Caco-2 (cell line): Measurements from ENCODE around the gene ZNF503. TPM values are rescaled to one million over a fixed set of nuclear protein-coding genes. Genes with fewer than 3 reads are reported as not detected.

Experiments used
- BruUV-seq: library from RNA; stranded (reverse); fragments of 400-500 nt; replicated peaks from 2 replicates; lab custom pipeline; 2021; lab: Mats Ljungman, UMichigan
- CTCF ChIA-PET: fragments of 300-600 bp; sonication (Branson Sonifier 250); formaldehyde crosslinking; loops from one replicate; lab custom pipeline; 2022; ENCODE audit warnings: antibody characterized with exemption; lab: Charles Lee
- POLR2A ChIA-PET: fragments of 300-600 bp; sonication (Branson Sonifier 250); formaldehyde crosslinking; loops from one replicate; lab custom pipeline; 2022; ENCODE audit warnings: antibody characterized with exemption; lab: Charles Lee
- DNase-seq, 2 experiments: peaks; one replicate each; pipeline versions ENCODE4 v3.0.0 to v3.0.0-alpha.2; 2020 to 2022
- H3K27me3 ChIP-seq: replicated peaks from 2 replicates; pipeline ENCODE4 v1.6.0; 2011; ENCODE audit warnings: low read length; ENCODE audit not compliant: control insufficient read depth, insufficient read depth
- H3K36me3 ChIP-seq: 2 replicates; pipeline ENCODE4 v1.5.1; 2011; ENCODE audit warnings: low read length; ENCODE audit not compliant: control insufficient read depth, insufficient read depth
- H3K4me1 ChIP-seq: fragments of 250-450 bp; sonication (Bioruptor Pico); 2 replicates; pipeline ENCODE4 v1.5.1; 2020; ENCODE audit warnings: mild to moderate bottlenecking
- H3K4me3 ChIP-seq: 2 replicates; pipeline ENCODE4 v1.5.1; 2011; ENCODE audit warnings: low read depth, mild to moderate bottlenecking, control low read depth, low read length
- H3K9me3 ChIP-seq: fragments of 250-450 bp; sonication (Bioruptor Pico); 2 replicates; pipeline ENCODE4 v1.5.1; 2020; ENCODE audit warnings: mild to moderate bottlenecking, moderate library complexity
- H3K27ac Mint-ChIP-seq: one replicate; pipeline ENCODE4 v1.8.0; 2022; ENCODE audit warnings: mixed read lengths; ENCODE audit not compliant: unreplicated experiment
- H3K27me3 Mint-ChIP-seq: one replicate; pipeline ENCODE4 v1.8.0; 2022; ENCODE audit warnings: mixed read lengths; ENCODE audit not compliant: insufficient read depth, unreplicated experiment
- H3K36me3 Mint-ChIP-seq: one replicate; pipeline ENCODE4 v1.8.0; 2022; ENCODE audit warnings: mild to moderate bottlenecking, mixed read lengths; ENCODE audit not compliant: insufficient read depth, unreplicated experiment
- H3K4me1 Mint-ChIP-seq: one replicate; pipeline ENCODE4 v1.8.0; 2022; ENCODE audit warnings: low read depth, mixed read lengths; ENCODE audit not compliant: unreplicated experiment
- H3K4me3 Mint-ChIP-seq: one replicate; pipeline ENCODE4 v1.8.0; 2022; ENCODE audit warnings: mild to moderate bottlenecking, moderate library complexity, mixed read lengths; ENCODE audit not compliant: unreplicated experiment
- H3K9me3 Mint-ChIP-seq: one replicate; pipeline ENCODE4 v1.8.0; 2022; ENCODE audit warnings: mixed read lengths; ENCODE audit not compliant: unreplicated experiment
- intact Hi-C: fragments of 100-400 bp; cut with micrococcal nuclease; formaldehyde crosslinking; loops from one replicate; pipeline ENCODE4 v1.10.0; 2022; ENCODE audit not compliant: unreplicated experiment
- total RNA-seq: library from RNA; stranded (reverse); gene quantifications from 2 replicates; pipeline ENCODE4 v1.2.3, GENCODE V29; 2022
- TF ChIP-seq, protein P1 (sequence below), 2 experiments: fragments of 200-600 bp in 1 of 2; IDR thresholded peaks; 1 replicate in 1 of 2; 2 replicates in 1 of 2; pipeline versions ENCODE4 v1.5.1 to v1.8.0; 2011 to 2022; ENCODE audit warnings: antibody characterized with exemption in 1 of 2, control low read depth in 1 of 2, inconsistent platforms in 1 of 2, low read depth in 1 of 2, low read length in 1 of 2, mild to moderate bottlenecking in 1 of 2, moderate library complexity in 1 of 2; ENCODE audit not compliant: insufficient read depth in 1 of 2, severe bottlenecking in 1 of 2, unreplicated experiment in 1 of 2

The ZNF503 gene
- total RNA-seq, 1 experiment from 2014 or later = 35.5 TPM

DNA sequence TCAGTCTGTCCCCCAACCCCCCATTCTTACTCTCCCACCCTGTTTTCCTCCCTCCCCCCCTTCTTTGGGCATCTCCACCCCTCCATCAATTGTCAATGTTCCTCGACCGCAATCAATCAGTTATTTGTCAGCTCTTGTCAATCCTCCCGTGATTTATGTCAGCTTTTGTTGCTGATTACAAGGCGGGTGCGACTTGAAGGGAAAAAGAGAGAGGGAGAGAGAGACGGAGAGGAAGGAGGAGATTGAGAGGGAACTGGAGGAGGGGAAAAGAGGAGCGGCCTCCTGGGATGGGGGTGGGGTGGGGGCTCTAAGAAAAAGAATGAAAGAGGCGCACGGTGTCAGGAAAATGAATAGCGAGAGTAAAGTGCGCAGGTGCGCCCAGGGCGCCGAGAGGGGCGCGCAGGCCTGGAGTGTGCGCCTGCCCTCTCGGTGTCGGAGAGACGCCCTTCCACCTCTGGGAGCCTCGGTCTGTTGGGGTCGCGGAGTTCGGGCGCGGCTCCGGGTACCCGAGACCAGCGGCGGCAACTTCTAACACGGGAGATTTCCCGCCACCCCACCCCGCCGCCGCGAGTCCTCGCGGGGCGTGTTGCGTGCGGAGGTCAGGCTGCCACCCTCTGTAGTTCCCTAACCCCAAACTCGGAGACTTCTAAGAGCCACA lies 1.1 kb upstream of the ZNF503 start:
- Mint-ChIP-seq H3K4me1 (peaks cover 7% of the 10 kb centered on the region), H3K27ac (peak overlapping the region; percentile 95), H3K4me3 (peak overlapping the region; percentile 94), H3K36me3 (peaks cover 87% of the 10 kb centered on the region), H3K9me3 (no peaks in the 10 kb centered on the region), H3K27me3 (no peaks in the 10 kb centered on the region)
- peaks cover 4% of the 10 kb centered on the region for H3K36me3 ChIP-seq
- H3K4me3 ChIP-seq = peak overlapping the region; percentile 99
- TF ChIP-seq, protein P1, sequence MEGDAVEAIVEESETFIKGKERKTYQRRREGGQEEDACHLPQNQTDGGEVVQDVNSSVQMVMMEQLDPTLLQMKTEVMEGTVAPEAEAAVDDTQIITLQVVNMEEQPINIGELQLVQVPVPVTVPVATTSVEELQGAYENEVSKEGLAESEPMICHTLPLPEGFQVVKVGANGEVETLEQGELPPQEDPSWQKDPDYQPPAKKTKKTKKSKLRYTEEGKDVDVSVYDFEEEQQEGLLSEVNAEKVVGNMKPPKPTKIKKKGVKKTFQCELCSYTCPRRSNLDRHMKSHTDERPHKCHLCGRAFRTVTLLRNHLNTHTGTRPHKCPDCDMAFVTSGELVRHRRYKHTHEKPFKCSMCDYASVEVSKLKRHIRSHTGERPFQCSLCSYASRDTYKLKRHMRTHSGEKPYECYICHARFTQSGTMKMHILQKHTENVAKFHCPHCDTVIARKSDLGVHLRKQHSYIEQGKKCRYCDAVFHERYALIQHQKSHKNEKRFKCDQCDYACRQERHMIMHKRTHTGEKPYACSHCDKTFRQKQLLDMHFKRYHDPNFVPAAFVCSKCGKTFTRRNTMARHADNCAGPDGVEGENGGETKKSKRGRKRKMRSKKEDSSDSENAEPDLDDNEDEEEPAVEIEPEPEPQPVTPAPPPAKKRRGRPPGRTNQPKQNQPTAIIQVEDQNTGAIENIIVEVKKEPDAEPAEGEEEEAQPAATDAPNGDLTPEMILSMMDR (IDR thresholded peaks at IDR 0.05; ENCODE audit: insufficient read depth in 1 of 2, low read depth in 1 of 2, low read length in 1 of 2, severe bottlenecking in 1 of 2, unreplicated experiment in 1 of 2) = no peak
- ChIA-PET CTCF (interaction anchor here (0.7 to 1.4 kb wide), 4 partner anchors 167 to 649 kb away, joined by 3 to 6 read pairs (median 6); partner anchors contain the start of gene COMTD1), POLR2A (interaction anchor here (0.5 to 1.6 kb wide), 14 partner anchors 28 to 1240 kb away, joined by 3 to 19 read pairs (median 6); partner anchors contain the start of gene LRMDA)
- peak in 1 of 2 experiments; percentile 87 for DNase-seq
- H3K4me1 ChIP-seq = peaks cover 9% of the 10 kb centered on the region
- no peaks in the 10 kb centered on the region for H3K27me3 ChIP-seq
- intact Hi-C loops = loop anchor here (1.0 to 10.0 kb wide), 9 partner anchors 28 to 1142 kb away; no protein-coding TSS in a partner anchor
- no TSS peak for BruUV-seq
- H3K9me3 ChIP-seq = no peaks in the 10 kb centered on the region

DNA sequence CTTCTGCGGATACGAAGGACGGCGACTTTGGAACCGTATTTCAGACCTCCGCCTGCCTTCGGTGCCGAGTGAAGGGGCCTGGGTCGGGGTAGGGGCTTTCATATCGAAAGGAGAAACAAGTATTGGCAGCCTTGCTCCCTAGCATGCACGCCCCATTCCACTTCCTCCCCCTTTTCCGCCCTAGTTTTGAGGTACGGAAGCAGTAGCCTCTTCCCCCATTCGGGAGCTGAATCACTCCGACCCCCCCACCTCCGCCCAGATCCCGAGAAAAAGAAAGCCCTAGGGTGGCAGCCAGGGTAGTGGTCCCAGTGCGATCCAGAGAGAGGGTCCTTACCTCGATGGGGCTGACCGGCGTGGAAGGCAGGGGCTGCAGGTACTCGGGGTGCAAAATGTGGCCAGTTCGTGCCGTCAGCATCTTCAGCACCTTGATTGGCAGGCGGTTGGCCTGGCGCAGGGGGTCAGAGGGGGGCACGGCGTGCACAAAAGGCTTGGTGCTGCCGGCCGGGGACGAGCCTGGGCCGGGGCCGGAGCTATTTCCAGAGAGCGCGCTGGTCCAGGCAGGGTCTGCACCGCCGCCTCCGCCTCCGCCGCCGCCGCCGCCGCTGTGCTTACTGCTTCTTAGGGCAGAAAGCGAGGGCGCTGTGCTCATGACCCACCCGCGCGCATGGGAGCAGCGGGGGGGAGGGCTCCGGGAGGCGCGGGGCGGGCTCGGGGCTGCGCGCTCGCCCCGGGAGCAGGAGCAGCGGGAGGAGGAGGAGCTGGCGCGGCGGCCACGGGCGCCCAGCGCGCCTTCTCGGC lies 594 bp downstream of the ZNF503 start:
- peaks cover 7% of the 10 kb centered on the region for H3K4me1 Mint-ChIP-seq
- Histone ChIP-seq H3K4me1 (peaks cover 8% of the 10 kb centered on the region), H3K27me3 (no peaks in the 10 kb centered on the region), H3K9me3 (no peaks in the 10 kb centered on the region), H3K36me3 (peaks cover 4% of the 10 kb centered on the region), H3K4me3 (peak overlapping the region; percentile 99)
- H3K36me3 Mint-ChIP-seq = peaks cover 87% of the 10 kb centered on the region
- H3K9me3 Mint-ChIP-seq = no peaks in the 10 kb centered on the region
- peak overlapping the region; percentile 94 for H3K4me3 Mint-ChIP-seq
- H3K27ac Mint-ChIP-seq = peak overlapping the region; percentile 70
- TSS peak; percentile 56 for BruUV-seq
- TF ChIP-seq, protein P1 (IDR thresholded peaks at IDR 0.05; ENCODE audit: insufficient read depth in 1 of 2, low read depth in 1 of 2, low read length in 1 of 2, severe bottlenecking in 1 of 2, unreplicated experiment in 1 of 2) = no peak
- no peak for DNase-seq
- H3K27me3 Mint-ChIP-seq = no peaks in the 10 kb centered on the region
- CTCF ChIA-PET = interaction anchor here (0.6 to 1.6 kb wide), 9 partner anchors 29 to 902 kb away, joined by 3 to 8 read pairs (median 3); partner anchors contain the start of gene COMTD1
- intact Hi-C loops = loop anchor here (1.0 to 10.0 kb wide), 6 partner anchors 224 to 1144 kb away; no protein-coding TSS in a partner anchor
- POLR2A ChIA-PET = interaction anchor here (0.8 to 1.6 kb wide), 8 partner anchors 9 to 902 kb away, joined by 4 to 19 read pairs (median 5); partner anchors contain the start of gene LRMDA
